ENCODE data around the gene C6orf136.

Gene C6orf136, protein sequence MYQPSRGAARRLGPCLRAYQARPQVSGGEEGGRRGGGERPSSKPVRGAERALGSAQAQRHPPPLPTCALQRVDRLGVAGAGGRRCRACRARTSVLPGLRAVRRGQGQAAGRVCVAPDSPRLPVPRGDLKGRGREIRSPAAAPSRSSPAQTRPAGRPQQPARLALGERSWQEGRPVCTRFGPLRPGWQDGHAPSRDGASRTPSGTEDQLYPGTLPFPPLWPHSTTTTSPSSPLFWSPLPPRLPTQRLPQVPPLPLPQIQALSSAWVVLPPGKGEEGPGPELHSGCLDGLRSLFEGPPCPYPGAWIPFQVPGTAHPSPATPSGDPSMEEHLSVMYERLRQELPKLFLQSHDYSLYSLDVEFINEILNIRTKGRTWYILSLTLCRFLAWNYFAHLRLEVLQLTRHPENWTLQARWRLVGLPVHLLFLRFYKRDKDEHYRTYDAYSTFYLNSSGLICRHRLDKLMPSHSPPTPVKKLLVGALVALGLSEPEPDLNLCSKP

DNA sequence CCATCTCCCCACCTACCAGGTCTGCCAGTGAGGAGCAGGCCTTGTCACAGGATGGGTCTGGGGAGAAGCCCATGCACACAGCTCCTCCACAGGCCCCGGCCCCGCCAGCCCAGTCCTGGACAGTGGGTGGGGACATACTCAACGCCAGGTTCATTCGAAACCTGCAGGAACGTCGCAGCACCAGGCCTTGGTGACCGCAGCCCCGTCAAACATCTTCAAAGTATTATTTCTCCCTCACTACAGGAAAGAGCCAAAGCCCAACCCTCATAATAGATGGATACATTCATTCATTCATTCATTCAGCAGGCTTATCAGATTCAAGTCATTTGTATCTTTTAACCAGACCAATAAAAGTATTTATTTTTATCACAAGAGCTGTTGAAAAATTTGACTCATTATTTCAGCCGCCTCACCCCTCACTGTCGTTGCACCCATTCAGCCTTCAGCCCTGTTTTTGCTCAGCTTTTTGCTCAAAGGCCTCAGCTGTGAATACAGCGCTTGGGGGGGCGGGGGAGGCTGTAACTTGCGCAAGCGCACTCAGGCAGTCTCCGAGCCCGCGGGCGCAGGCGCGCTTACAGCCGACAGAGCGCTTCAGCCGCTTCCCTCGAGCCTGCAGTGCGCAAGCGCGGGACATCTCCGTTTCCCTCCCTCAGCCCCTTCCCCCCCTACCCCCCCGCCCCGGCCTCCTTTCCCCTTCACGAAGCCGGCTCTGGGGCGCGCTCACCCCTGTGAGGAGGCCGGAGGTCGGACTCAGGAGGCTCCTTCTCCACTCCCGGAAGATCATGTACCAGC, at the start of gene C6orf136:
C6orf136 (plus strand) TSS at position 684 of the 792 bp plus-strand sequence; CDS start at position 783, 99 bp downstream.
- POLR2A ChIA-PET (ENCODE audit: low non-redundant PET), result interaction anchor here (0.6 to 1.1 kb wide), 4 partner anchors 13 to 300 kb away, joined by 3 to 4 read pairs (median 4); no protein-coding TSS in a partner anchor
- CTCF ChIA-PET, result interaction anchor here (0.6 to 1.0 kb wide), 4 partner anchors 10 to 79 kb away, joined by 3 to 5 read pairs (median 4); no protein-coding TSS in a partner anchor
- TF ChIP-seq, protein P1, sequence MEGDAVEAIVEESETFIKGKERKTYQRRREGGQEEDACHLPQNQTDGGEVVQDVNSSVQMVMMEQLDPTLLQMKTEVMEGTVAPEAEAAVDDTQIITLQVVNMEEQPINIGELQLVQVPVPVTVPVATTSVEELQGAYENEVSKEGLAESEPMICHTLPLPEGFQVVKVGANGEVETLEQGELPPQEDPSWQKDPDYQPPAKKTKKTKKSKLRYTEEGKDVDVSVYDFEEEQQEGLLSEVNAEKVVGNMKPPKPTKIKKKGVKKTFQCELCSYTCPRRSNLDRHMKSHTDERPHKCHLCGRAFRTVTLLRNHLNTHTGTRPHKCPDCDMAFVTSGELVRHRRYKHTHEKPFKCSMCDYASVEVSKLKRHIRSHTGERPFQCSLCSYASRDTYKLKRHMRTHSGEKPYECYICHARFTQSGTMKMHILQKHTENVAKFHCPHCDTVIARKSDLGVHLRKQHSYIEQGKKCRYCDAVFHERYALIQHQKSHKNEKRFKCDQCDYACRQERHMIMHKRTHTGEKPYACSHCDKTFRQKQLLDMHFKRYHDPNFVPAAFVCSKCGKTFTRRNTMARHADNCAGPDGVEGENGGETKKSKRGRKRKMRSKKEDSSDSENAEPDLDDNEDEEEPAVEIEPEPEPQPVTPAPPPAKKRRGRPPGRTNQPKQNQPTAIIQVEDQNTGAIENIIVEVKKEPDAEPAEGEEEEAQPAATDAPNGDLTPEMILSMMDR (conservative IDR thresholded peaks at IDR 0.05; ENCODE audit: low read depth), result no peak
- DNase-seq (ENCODE audit: low spot score), result peak; percentile 97
- H3K27ac ChIP-seq, result peak within 1 kb of the TSS; percentile 91

DNA sequence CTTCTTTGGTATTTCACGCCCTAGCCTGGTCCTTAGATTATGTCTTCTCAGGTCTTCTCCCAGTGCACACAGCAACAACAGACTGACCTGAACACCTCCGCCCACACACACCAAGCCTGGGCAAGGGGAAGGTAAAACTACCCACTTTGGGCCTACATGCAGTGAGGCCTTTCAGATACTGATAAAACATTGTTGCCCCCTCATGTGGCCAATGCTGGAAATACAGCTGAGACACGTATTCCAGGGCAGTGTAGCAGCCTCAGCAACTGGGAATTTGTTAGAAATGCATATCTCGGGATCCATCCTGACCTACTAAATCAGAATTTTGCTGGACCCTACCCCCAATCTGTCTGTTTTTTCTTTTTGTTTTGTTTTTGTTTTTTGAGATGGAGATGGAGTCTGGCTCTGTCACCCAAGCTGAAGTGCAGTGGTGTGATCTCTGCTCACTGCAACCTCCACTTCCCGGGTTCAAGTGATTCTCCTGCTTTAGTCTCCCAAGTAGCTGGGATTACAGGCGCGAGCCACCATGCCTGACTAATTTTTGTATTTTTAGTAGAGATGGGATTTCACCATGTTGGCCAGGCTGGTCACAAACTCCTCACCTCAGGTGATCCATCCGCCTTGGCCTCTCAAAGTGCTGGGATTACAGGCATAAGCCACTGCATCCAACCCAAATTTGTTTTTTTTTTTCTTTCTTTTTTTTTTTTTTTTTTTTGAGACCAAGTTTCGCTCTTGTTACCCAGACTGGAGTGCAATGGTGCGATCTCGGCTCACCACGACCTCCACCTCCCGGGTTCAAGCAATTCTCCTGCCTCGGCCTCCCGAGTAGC, 49.4 kb upstream of the C6orf136 start:
- peak; percentile 62 for DNase-seq (ENCODE audit: low spot score)
- ChIA-PET CTCF (interaction anchor here (0.5 to 1.8 kb wide), 8 partner anchors 10 to 533 kb away, joined by 3 to 5 read pairs (median 4); no protein-coding TSS in a partner anchor), POLR2A (ENCODE audit: low non-redundant PET) (interaction anchor here (0.6 kb wide), 1 partner anchor 137 kb away, joined by 3 read pairs; no protein-coding TSS in a partner anchor)
- TF ChIP-seq, protein P1 (conservative IDR thresholded peaks at IDR 0.05; ENCODE audit: low read depth), result peak; percentile 81
- H3K27ac ChIP-seq, result peak overlapping the region; percentile 58

DNA sequence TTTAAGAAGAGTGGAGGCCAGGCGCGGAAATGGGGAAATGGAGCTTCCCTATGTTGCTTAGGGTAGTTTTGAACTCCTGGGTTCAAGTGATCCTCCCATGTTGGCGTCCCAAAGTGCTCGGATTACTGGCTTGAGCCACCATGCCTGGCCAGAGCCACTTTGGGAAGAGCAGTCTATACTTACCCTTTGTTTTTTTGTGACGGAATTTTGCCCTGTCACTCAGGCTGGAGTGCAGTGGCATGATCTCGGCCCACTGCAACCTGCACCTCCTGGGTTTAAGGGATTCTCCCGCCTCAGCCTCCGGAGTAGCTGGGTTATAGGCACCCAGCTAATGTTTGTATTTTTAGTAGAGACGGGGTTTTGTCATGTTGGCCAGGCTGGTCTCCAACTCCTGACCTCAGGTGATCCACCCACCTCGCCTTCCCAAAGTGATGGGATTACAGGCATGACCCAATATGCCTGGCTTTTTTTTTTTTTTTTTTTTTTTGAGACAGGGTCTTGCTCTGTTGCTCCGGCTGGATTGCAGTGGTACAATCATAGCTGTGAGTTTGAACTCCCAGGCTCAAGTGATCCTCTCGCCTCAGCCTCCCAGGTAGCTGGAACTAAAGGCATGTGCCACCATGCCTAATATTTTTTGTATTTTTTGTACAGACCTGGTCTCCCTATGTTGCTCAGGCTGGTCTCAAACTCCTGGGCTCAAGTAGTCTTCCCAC, 47.9 kb upstream of the C6orf136 start:
- TF ChIP-seq, protein P1 (conservative IDR thresholded peaks at IDR 0.05; ENCODE audit: low read depth), result no peak
- H3K27ac ChIP-seq, result peak overlapping the region; percentile 58
- no peak for DNase-seq (ENCODE audit: low spot score)
- ChIA-PET CTCF (interaction anchor here (0.6 to 1.5 kb wide), 5 partner anchors 12 to 131 kb away, joined by 3 to 5 read pairs (median 4); no protein-coding TSS in a partner anchor), POLR2A (ENCODE audit: low non-redundant PET) (no interaction called here)

DNA sequence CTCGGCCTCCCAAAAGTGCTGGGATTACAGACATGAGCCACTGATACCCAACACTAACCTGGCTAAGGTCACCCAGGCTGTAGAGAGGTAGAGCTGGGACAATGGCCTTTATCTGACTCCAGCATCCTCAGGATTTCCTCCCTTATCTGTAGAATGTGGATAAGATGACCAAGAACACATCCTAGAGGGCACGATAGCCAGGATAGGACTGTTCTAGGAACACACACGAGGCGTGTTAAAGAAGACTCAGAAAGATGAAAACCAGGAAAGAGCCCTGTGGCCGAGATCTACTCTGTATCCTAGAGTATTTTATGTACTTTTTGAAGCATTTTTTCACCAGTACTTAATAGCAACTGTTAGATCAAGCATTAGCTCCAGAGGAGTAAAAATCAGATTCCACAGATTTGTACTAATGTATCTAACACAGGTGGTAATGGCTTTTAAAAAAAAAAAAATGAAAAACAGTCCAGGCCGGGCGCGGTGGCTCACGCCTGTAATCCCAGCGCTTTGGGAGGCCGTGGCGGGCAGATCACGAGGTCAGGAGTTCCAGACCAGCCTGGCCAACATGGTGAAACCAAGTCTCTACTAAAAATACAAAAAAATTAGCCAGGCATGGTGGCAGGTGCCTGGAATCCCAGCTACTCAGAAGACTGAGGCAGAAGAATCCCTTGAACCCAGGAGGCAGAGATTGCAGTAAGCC, 47.2 kb upstream of the C6orf136 start:
- CTCF ChIA-PET, result interaction anchor here (0.6 to 1.4 kb wide), 4 partner anchors 13 to 131 kb away, joined by 3 to 4 read pairs (median 4); no protein-coding TSS in a partner anchor
- TF ChIP-seq, protein P1 (conservative IDR thresholded peaks at IDR 0.05; ENCODE audit: low read depth), result no peak
- POLR2A ChIA-PET (ENCODE audit: low non-redundant PET), result no interaction called here
- peak overlapping the region; percentile 58 for H3K27ac ChIP-seq
- no peak for DNase-seq (ENCODE audit: low spot score)

DNA sequence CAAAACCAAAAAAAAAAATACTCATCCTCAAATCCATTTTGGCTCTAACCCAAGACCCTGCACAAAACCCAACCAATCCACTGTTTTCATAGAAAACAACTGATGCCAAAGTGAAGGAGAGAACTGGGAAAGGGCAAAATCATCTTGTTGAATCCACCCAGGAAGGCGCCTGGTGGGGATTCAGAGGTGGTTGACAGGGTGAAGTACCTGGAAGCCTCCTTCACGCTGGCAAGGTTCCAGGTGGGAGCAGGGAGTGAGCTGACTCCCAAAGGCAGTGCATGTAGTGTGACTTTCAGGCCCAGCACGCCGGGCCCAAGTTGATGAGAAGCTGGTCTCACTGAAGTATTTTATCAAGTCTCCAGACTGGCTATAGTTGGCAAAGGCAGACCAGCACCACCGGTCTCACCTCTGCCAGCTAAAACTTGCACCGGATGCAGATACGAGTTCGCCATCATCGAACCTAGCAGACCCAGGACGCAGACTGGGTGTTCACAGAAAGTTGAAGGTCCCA, 46.4 kb upstream of the C6orf136 start:
- DNase-seq (ENCODE audit: low spot score), result no peak
- ChIA-PET POLR2A (ENCODE audit: low non-redundant PET) (interaction anchor here (0.6 kb wide), 1 partner anchor 10 kb away, joined by 3 read pairs; no protein-coding TSS in a partner anchor), CTCF (interaction anchor here (1.4 kb wide), 1 partner anchor 12 kb away, joined by 4 read pairs; no protein-coding TSS in a partner anchor)
- peak overlapping the region; percentile 58 for H3K27ac ChIP-seq
- TF ChIP-seq, protein P1 (conservative IDR thresholded peaks at IDR 0.05; ENCODE audit: low read depth), result no peak
